Uterus (tissue), 2 donors: ENCODE data around the gene AAR2.

Experiments used
- POLR2A ChIP-seq, 2 donors: fragments of 450-650 bp; IDR thresholded peaks; one replicate each; pipeline ENCODE4 v1.6.1; 2016; ENCODE audit warnings: antibody characterized with exemption in 2 of 2, mild to moderate bottlenecking in 1 of 2, moderate library complexity in 1 of 2
- TF ChIP-seq, protein P1 (sequence below), 4 experiments: fragments of 200-600 bp in 2 of 4; fragments of 450-650 bp in 2 of 4; sonication (generic) in 2 of 4; IDR thresholded peaks; one replicate each; pipeline ENCODE4 v1.5.1; 2016 to 2019; ENCODE audit warnings: antibody characterized with exemption in 4 of 4, mild to moderate bottlenecking in 2 of 4, moderate library complexity in 1 of 4

DNA sequence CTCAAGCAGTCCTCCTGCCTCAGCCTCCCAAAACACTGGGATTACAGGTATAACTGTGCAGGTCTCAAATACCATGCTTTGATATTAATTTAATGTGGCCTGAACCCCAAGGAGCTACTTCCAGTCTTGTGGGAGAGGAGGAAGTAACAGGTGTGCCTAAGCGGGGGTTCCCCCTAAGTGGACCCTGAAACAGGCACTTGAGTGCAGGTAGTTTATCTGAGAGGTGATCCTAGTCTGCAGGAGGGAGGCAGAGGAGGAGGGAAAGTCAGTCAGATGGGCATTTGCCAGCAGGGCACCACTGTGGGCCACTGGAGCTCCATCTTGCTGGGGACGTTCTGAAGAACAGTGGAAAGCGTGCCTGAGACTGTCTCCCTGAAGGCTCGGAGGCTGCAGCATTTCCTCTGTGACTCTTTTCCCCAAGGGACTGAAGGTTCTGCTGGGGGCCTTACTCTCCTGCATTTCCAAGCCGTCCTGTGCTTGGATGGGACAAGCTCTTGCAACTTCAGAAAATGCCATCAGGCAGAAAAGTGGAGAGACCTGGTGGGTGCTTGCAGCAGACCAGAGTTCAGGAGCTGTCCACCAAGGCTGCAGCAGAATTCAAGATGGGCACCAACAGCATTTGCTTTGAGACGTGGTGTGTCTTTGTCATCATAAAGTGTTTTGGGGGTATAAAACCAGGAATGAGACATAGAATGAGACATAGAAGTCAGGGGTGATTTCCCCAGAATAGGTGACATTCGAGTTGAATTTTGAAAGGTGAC is 65.3 kb downstream of the AAR2 start:
- TF ChIP-seq, protein P1, sequence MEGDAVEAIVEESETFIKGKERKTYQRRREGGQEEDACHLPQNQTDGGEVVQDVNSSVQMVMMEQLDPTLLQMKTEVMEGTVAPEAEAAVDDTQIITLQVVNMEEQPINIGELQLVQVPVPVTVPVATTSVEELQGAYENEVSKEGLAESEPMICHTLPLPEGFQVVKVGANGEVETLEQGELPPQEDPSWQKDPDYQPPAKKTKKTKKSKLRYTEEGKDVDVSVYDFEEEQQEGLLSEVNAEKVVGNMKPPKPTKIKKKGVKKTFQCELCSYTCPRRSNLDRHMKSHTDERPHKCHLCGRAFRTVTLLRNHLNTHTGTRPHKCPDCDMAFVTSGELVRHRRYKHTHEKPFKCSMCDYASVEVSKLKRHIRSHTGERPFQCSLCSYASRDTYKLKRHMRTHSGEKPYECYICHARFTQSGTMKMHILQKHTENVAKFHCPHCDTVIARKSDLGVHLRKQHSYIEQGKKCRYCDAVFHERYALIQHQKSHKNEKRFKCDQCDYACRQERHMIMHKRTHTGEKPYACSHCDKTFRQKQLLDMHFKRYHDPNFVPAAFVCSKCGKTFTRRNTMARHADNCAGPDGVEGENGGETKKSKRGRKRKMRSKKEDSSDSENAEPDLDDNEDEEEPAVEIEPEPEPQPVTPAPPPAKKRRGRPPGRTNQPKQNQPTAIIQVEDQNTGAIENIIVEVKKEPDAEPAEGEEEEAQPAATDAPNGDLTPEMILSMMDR (IDR thresholded peaks at IDR 0.05) = no peak
- TF ChIP-seq POLR2A (IDR thresholded peaks at IDR 0.05) = no peak
